Psoas muscle (tissue), 8 donors: ENCODE measurements around the gene PDE6A. TPM values are rescaled to one million over a fixed set of nuclear protein-coding genes. Genes with fewer than 3 reads are reported as not detected.

Experiments used
- ATAC-seq, 4 donors: fragments of 200-7000 bp; cut with Tn5 transposase; one replicate each; pipeline ENCODE4 v1.9.1; 2020; ENCODE audit warnings: moderate library complexity in 3 of 4, mild to moderate bottlenecking in 2 of 4
- DNase-seq, 2 donors: peaks; one replicate each; pipeline ENCODE4 v3.0.0-alpha.2; 2020
- H3K27ac ChIP-seq: fragments of 200-600 bp; one replicate; pipeline ENCODE4 v1.8.0; 2022
- H3K27me3 ChIP-seq, 3 donors: fragments of 200-600 bp in 1 of 3; one replicate each; pipeline versions ENCODE4 v1.6.1 to v1.8.0; 2013 to 2022; ENCODE audit warnings: low read length in 2 of 3, mild to moderate bottlenecking in 2 of 3, moderate library complexity in 1 of 3; ENCODE audit not compliant: insufficient read depth in 3 of 3
- H3K36me3 ChIP-seq, 2 donors: fragments of 200-600 bp in 1 of 2; one replicate each; pipeline versions ENCODE4 v1.6.1 to v1.8.0; 2013 to 2022; ENCODE audit warnings: low read depth in 1 of 2, mild to moderate bottlenecking in 1 of 2, moderate library complexity in 1 of 2; ENCODE audit not compliant: insufficient read depth in 1 of 2
- H3K4me1 ChIP-seq: fragments of 200-600 bp; one replicate; pipeline ENCODE4 v1.8.0; 2022
- H3K4me3 ChIP-seq: fragments of 200-600 bp; one replicate; pipeline ENCODE4 v1.8.0; 2022; ENCODE audit warnings: mild to moderate bottlenecking
- H3K9me3 ChIP-seq: fragments of 200-600 bp; one replicate; pipeline ENCODE4 v1.8.0; 2022
- WGBS, 3 donors: extraction: QIAGEN DNeasy Blood & Tissue Kit; methylation state at CpG; one replicate each; pipeline versions ENCODE4 v1.1.6 to v1.1.7; 2013; 5-methylcytosine and 5-hydroxymethylcytosine counted together
- intact Hi-C, 2 donors: fragments of 100-400 bp; cut with DNase I; formaldehyde crosslinking; loops; one replicate each; pipeline versions ENCODE4 v1.11.0 to v1.14.2; 2022
- long read RNA-seq, 2 donors: library from polyadenylated mRNA; unstranded; transcript quantifications; one replicate each; pipeline ENCODE4 v2.0.0, GENCODE V29; 2021
- polyA plus RNA-seq, 3 donors: library from polyadenylated mRNA; stranded (reverse); fragments of 200-250 nt; gene quantifications; one replicate each; pipeline ENCODE4 v1.2.3, GENCODE V29; 2013
- total RNA-seq, 4 donors: library from RNA; stranded (reverse); fragmentation: NEBNext Ultra II Directional in 2 of 4; extraction: Animal tissue kit (Norgen Biotek cat#: 25700) in 2 of 4; gene quantifications; one replicate each; pipeline versions ENCODE4 v1.2.1 to v1.2.4, GENCODE V29; 2021 to 2023
- TF ChIP-seq, protein P1 (sequence below): fragments of 200-600 bp; IDR thresholded peaks from one replicate; pipeline ENCODE4 v1.8.0; 2022; ENCODE audit warnings: antibody characterized with exemption
- donor health status: healthy with polysubstance abuse.
- donor health status: DM: no; HTN: no; CAD: no; lungs with moderate emphysema.
- donor health status: Bipolar disorder and iron deficiency.
- donor health status: healthy.
- donor health status: DM: yes; HTN: yes; CAD: no.
- donor health status: DM: no; HTN: no; CAD: no.
- donor health status: DM: no; HTN: no; CAD: no.
- donor health status: DM: yes; HTN: yes; CAD: no.

Gene PDE6A
- under 1 TPM; 0.04 to 0.26 (median 0.08) TPM for total RNA-seq
- polyA plus RNA-seq: under 1 TPM; 0.09 to 0.15 (median 0.10) TPM
- long read RNA-seq, donor 1: 0 reads
- long read RNA-seq, donor 2: 0 reads

DNA sequence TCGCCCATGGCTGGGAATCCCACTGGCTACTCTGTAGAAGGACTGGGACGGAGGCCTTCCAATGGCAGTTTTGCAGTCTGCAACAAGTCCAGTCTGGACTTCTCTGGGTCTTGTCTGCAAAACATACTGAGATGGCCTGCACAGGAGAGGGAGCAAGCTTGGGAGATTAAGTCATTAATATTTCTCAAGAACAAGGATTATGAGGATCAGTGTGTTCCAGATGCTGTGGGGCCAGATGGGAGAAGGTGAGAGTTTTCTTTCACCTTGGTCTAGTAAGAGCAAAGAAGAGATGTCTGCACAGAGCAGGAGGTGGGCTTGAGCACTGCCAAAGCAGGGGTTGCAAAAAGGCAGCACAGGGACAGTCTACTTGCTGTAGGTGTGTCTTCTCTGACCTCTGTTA is at the start of gene PDE6A:
Gene PDE6A, minus strand, starts transcription at position 128 of the 400 bp plus-strand sequence. Its CDS starts 120 bp downstream, at position 8.
- no peak for DNase-seq
- Histone ChIP-seq H3K4me1 (no peaks in the 10 kb centered on the region), H3K9me3 (no peaks in the 10 kb centered on the region), H3K27me3 (no peaks in the 10 kb centered on the region), H3K4me3 (no peak within 1 kb of the TSS), H3K27ac (no peak within 1 kb of the TSS), H3K36me3 (no peaks in the 10 kb centered on the region)
- no peak for ATAC-seq
- 94 to 97% (median 94%) methylated on average over 2 of the region's 2 CpGs for WGBS, 3 donors
- TF ChIP-seq, protein P1, sequence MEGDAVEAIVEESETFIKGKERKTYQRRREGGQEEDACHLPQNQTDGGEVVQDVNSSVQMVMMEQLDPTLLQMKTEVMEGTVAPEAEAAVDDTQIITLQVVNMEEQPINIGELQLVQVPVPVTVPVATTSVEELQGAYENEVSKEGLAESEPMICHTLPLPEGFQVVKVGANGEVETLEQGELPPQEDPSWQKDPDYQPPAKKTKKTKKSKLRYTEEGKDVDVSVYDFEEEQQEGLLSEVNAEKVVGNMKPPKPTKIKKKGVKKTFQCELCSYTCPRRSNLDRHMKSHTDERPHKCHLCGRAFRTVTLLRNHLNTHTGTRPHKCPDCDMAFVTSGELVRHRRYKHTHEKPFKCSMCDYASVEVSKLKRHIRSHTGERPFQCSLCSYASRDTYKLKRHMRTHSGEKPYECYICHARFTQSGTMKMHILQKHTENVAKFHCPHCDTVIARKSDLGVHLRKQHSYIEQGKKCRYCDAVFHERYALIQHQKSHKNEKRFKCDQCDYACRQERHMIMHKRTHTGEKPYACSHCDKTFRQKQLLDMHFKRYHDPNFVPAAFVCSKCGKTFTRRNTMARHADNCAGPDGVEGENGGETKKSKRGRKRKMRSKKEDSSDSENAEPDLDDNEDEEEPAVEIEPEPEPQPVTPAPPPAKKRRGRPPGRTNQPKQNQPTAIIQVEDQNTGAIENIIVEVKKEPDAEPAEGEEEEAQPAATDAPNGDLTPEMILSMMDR: no peak
- intact Hi-C loops: no loop called here

DNA sequence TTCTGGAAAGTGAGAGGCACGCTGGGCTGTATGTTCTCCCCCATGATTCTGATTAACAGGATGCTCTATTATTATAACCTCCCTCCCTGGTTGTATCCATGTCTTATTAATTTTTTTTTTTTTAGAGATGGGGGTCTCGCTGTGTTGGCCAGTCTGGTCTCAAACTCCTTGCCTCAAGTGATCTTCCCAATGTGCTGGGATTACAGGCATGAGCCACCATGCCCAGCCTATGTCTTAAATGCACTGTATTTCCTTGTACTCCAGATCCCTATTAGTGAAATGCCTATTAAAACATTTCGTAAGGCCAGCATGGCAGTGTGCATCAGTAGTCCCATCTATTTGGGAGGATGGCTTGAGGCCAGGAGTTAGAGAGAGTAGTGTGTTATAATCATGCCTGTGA is 48.9 kb upstream of the PDE6A start:
- 87 to 96% (median 96%) methylated on average over 3 of the region's 3 CpGs for WGBS, 3 donors
- no peaks in the 10 kb centered on the region for H3K27me3 ChIP-seq
- H3K4me1 ChIP-seq: peaks cover 13% of the 10 kb centered on the region
- H3K36me3 ChIP-seq: peaks cover 0 to 21% of the 10 kb centered on the region in 2 donors
- H3K9me3 ChIP-seq: no peaks in the 10 kb centered on the region
- DNase-seq (no peak), ATAC-seq (no peak)
- H3K27ac ChIP-seq: no peak overlapping the region
- intact Hi-C loops: loop anchor here (5.0 kb wide), 3 partner anchors 61 to 356 kb away; no protein-coding TSS in a partner anchor
- TF ChIP-seq, protein P1: no peak
- H3K4me3 ChIP-seq: no peak overlapping the region

DNA sequence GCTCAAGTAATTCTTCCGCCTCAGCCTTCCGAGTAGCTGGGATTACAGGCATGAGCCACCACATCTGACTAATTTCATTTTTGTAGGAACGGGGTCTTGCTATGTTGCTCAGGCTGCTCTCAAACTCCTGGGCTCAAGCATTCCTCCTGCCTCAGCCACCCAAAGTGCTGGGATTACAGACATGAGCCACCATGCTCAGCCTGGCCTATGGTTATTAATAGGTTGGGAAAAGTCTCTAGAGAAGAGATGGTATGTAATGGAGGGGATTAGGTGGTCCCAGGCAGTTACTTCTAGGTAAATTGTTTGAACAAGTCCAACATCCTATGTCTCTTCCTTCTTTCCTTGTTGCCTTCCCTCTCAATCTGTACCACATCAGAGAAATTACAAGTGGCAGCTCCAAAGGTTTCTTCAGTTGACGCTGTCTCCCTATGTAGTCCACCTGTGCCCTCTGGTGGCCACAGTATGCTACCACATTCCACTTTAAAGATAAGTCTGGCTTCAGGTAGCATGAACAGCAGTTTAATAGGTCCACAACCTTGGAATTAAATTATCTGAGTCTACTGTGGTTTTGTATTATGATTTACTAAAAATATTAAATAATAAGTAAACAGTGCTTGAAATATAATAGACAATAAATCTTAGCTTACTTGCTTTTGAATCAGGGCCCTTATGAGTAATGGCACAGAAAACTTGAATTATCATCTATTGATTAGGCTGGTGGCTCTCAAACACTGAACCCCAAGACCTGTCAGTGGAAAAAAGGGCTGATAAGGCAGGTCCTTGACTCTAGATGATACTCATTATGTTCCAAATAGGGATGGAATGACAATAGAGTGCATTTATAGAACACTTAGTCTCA is 46.2 kb upstream of the PDE6A start:
- Histone ChIP-seq H3K27ac (no peak overlapping the region), H3K9me3 (no peaks in the 10 kb centered on the region), H3K4me3 (no peak overlapping the region), H3K36me3 (peaks cover 0 to 12% of the 10 kb centered on the region in 2 donors), H3K4me1 (peaks cover 13% of the 10 kb centered on the region), H3K27me3 (no peaks in the 10 kb centered on the region)
- WGBS, 3 donors: 62 to 68% (median 67%) methylated on average over 4 of the region's 4 CpGs
- TF ChIP-seq, protein P1: peak; percentile 96
- intact Hi-C loops: loop anchor here (1.0 to 5.0 kb wide), 6 partner anchors 58 to 354 kb away; no protein-coding TSS in a partner anchor
- peak; percentile 61 to 72 for DNase-seq
- peak; percentile 85 to 89 (median 87) for ATAC-seq

DNA sequence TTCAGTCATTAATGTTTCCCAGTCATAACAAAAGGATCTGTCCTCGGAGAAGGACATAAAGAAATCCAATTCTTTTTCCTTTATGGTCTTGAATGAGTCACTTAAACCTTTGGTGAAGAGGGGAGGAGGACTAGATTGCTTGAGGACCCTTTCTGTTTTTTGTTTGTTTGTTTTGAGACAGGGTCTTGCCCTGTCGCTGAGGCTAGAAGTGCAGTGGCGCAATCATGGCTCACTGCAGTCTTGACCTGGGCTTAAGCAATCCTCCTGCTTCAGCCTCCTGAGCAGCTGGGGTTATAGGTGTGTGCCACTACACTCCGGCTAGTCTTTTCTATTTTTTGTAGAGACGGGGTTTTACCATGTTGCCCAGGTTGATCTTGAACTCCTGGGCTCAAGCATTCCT is 43.5 kb upstream of the PDE6A start:
- Histone ChIP-seq H3K9me3 (no peaks in the 10 kb centered on the region), H3K4me1 (no peaks in the 10 kb centered on the region), H3K36me3 (no peaks in the 10 kb centered on the region), H3K27ac (no peak overlapping the region), H3K4me3 (no peak overlapping the region), H3K27me3 (no peaks in the 10 kb centered on the region)
- intact Hi-C loops: no loop called here
- 79 to 87% (median 86%) methylated on average over 5 of the region's 5 CpGs for WGBS, 3 donors
- DNase-seq (no peak), ATAC-seq (no peak)
- TF ChIP-seq, protein P1: no peak
